Heart left ventricle (tissue), 16 donors: ENCODE results near the gene PEX7. TPM values are rescaled to one million over a fixed set of nuclear protein-coding genes. Genes with fewer than 3 reads are reported as not detected.
A peak's percentile ranks its signal among the peaks of the same experiment; 100 is the strongest.
"Not testable (repeated sequence)": the region's sequence is repeated elsewhere in the genome, so short reads cannot be mapped to it uniquely, and the experiment has no call there.

ENCODE experiments used
- ATAC-seq, 4 donors: fragments of 200-7000 bp; cut with Tn5 transposase; one replicate each; pipeline ENCODE4 v1.9.1; 2020 to 2022; ENCODE audit warnings: moderate library complexity in 4 of 4, mild to moderate bottlenecking in 3 of 4, moderate number of reproducible peaks in 1 of 4
- DNase-seq, 5 donors: peaks; one replicate each; pipeline ENCODE4 v3.0.0-alpha.2; 2020
- H3K27ac ChIP-seq, 12 donors: fragments of 200-600 bp; sonication (generic) in 4 of 12; one replicate each; pipeline versions ENCODE4 v1.5.0 to v1.8.0; 2016 to 2022; ENCODE audit warnings: mild to moderate bottlenecking in 2 of 12
- H3K27me3 ChIP-seq, 9 donors: fragments of 200-600 bp; sonication (generic) in 2 of 9; one replicate each; pipeline versions ENCODE4 v1.5.1 to v1.8.0; 2016 to 2022; ENCODE audit warnings: mild to moderate bottlenecking in 3 of 9
- H3K36me3 ChIP-seq, 9 donors: fragments of 200-600 bp; sonication (generic) in 2 of 9; one replicate each; pipeline versions ENCODE4 v1.5.0 to v1.8.0; 2018 to 2022; ENCODE audit warnings: mild to moderate bottlenecking in 2 of 9
- H3K4me1 ChIP-seq, 12 donors: fragments of 200-600 bp; sonication (generic) in 4 of 12; one replicate each; pipeline versions ENCODE4 v1.5.0 to v1.8.0; 2016 to 2022; ENCODE audit warnings: mild to moderate bottlenecking in 3 of 12
- H3K4me3 ChIP-seq, 12 donors: fragments of 200-600 bp; sonication (generic) in 4 of 12; one replicate each; pipeline versions ENCODE4 v1.5.0 to v1.8.0; 2017 to 2022; ENCODE audit warnings: mild to moderate bottlenecking in 9 of 12, moderate library complexity in 4 of 12
- H3K9me3 ChIP-seq, 12 donors: fragments of 200-600 bp; sonication (generic) in 4 of 12; one replicate each; pipeline versions ENCODE4 v1.5.0 to v1.8.0; 2016 to 2022; ENCODE audit warnings: mild to moderate bottlenecking in 1 of 12
- CTCF ChIP-seq, 12 donors: fragments of 200-600 bp; sonication (generic) in 4 of 12; IDR thresholded peaks; one replicate each; pipeline versions ENCODE4 v1.5.0 to v1.8.0; 2018 to 2022; ENCODE audit warnings: antibody characterized with exemption in 12 of 12, mild to moderate bottlenecking in 5 of 12
- POLR2A ChIP-seq, 2 donors: fragments of 450-650 bp; IDR thresholded peaks; one replicate each; pipeline ENCODE4 v1.6.1; 2017; ENCODE audit warnings: antibody characterized with exemption in 2 of 2, mild to moderate bottlenecking in 2 of 2, moderate library complexity in 2 of 2
- WGBS, 4 donors: extraction: QIAGEN DNeasy Blood & Tissue Kit in 2 of 4; methylation state at CpG; one replicate each; pipeline versions ENCODE4 v1.1.5 to v1.1.7; 2013 to 2018; 5-methylcytosine and 5-hydroxymethylcytosine counted together
- intact Hi-C, 10 donors: fragments of 100-400 bp; cut with DNase I; formaldehyde crosslinking; loops; one replicate each; pipeline versions ENCODE4 v1.11.1 to v1.14.2; 2022
- polyA plus RNA-seq, 2 donors: library from polyadenylated mRNA; stranded (reverse); fragments of 200-250 nt; gene quantifications; one replicate each; pipeline ENCODE4 v1.2.3, GENCODE V29; 2013
- total RNA-seq, 9 donors: library from RNA; depleted of rRNA in 2 of 9; stranded (reverse); fragments of >200 nt in 2 of 9; fragmentation: NEBNext Ultra II Directional in 3 of 9; extraction: Animal tissue kit (Norgen Biotek cat#: 25700) in 3 of 9; gene quantifications; one replicate each; pipeline versions ENCODE4 v1.1.0 to v1.2.4, GENCODE V29; 2016 to 2023
- donor health status: ischemic (EF 13 %, LVEDD 7.1; RV severe dilation, severe dysfunction).
- donor health status: healthy with polysubstance abuse.
- donor health status: DM: no; HTN: yes; CAD: no.
- donor health status: DM: no; HTN: no; CAD: no.
- donor health status: ischemic (EF 25% LVEDD 6.9; RV normal size, moderate dysfunction).
- donor health status: ischemic (EF 25% LVEDD 5.7; RV mildly dilated, moderate dysfunction).
- donor health status: healthy.
- donor health status: DM: yes; HTN: yes; CAD: no.
- donor health status: ischemic (EF 35%, LVEDD 5.7; RV mildly dilated, moderate dysfunction).
- donor health status: nonischemic (EF 11% LVEDD 7.7; RV severe dilation, severe dysfunction).
- donor health status: DM: yes; HTN: yes; CAD: no.
- donor health status: PGD.
- donor health status: ischemic (EF 29% LVEDD 5.4; RV normal size, mild dysfunction).
- donor health status: nonischemic (EF 23%, LVEDD 6.1; RV moderate dilation, normal function).

Gene PEX7
- total and polyA plus RNA-seq, 11 donors = 4.7 to 22.1 (median 15.5) TPM

- ATAC-seq = no peak
- Histone ChIP-seq H3K36me3 (no peaks in the 10 kb centered on the region), H3K4me3 (no peak overlapping the region), H3K9me3 (no peaks in the 10 kb centered on the region), H3K27me3 (no peaks in the 10 kb centered on the region), H3K27ac (peak overlapping the region in 2 of 12 donors; percentile 35 to 82), H3K4me1 (peaks cover 2 to 90% (median 56%) of the 10 kb centered on the region in 12 donors)
- intact Hi-C loops = loop anchor here in 3 of 10 donors (5.0 to 10.0 kb wide), 2 partner anchors 34 to 72 kb away; no protein-coding TSS in a partner anchor
- DNase-seq = no peak
- no peak for TF ChIP-seq CTCF (IDR thresholded peaks at IDR 0.05)
- no peak for TF ChIP-seq POLR2A (IDR thresholded peaks at IDR 0.05)
- WGBS, 4 donors = 86 to 91% (median 87%) methylated on average over 6 of the region's 6 CpGs
Observed at GRCh38 chr6:136786658-136787057, 35.7 kb upstream of the PEX7 start.

DNA sequence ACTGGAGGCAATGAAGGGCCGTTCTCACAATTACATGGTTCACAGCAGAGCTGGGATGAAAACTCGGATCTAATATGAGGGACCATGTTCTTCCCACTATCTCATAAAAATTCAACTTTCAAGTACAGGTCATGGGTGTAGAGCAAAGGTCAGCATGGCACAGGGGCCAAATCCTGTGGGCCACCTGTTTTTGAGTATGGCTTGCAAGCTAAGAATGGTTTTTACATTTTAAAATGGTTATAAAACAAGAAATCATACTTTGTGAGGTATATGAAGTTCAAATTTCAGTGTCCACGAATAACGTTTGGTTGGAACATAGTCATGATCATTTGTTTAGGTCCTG, 34.7 kb upstream of the PEX7 start:
- no peaks in the 10 kb centered on the region for H3K27me3 ChIP-seq
- 75 to 85% (median 79%) methylated on average over 4 of the region's 4 CpGs for WGBS, 4 donors
- peak overlapping the region in 2 of 12 donors; percentile 31 to 82 for H3K27ac ChIP-seq
- TF ChIP-seq CTCF (IDR thresholded peaks at IDR 0.05) (no peak), POLR2A (IDR thresholded peaks at IDR 0.05) (no peak)
- H3K4me1 ChIP-seq = peaks cover 0 to 80% (median 46%) of the 10 kb centered on the region in 12 donors
- no peak for ATAC-seq
- no peak overlapping the region for H3K4me3 ChIP-seq
- H3K36me3 ChIP-seq = no peaks in the 10 kb centered on the region
- DNase-seq = no peak
- no peaks in the 10 kb centered on the region for H3K9me3 ChIP-seq
- intact Hi-C loops = loop anchor here in 3 of 10 donors (5.0 to 10.0 kb wide), 2 partner anchors 35 to 73 kb away; no protein-coding TSS in a partner anchor

GRCh38 chr6:136788069-136788902, 34.1 kb upstream of the PEX7 start:
- DNase-seq = no peak
- Histone ChIP-seq H3K36me3 (no peaks in the 10 kb centered on the region), H3K4me3 (peak overlapping the region in 2 of 12 donors; percentile 73 to 78), H3K27ac (peak overlapping the region in 2 of 12 donors; percentile 24 to 82), H3K9me3 (no peaks in the 10 kb centered on the region), H3K4me1 (peaks cover 0 to 77% (median 44%) of the 10 kb centered on the region in 12 donors), H3K27me3 (no peaks in the 10 kb centered on the region)
- TF ChIP-seq CTCF (IDR thresholded peaks at IDR 0.05) (no peak), POLR2A (IDR thresholded peaks at IDR 0.05) (no peak)
- WGBS, 4 donors = 69 to 77% (median 74%) methylated on average over 7 of the region's 7 CpGs
- ATAC-seq = no peak
- intact Hi-C loops = loop anchor here in 3 of 10 donors (5.0 to 10.0 kb wide), 2 partner anchors 36 to 73 kb away; no protein-coding TSS in a partner anchor

- DNase-seq, H3K36me3 ChIP-seq, H3K27me3 ChIP-seq, H3K9me3 ChIP-seq, ATAC-seq: not testable (repeated sequence)
- Histone ChIP-seq H3K27ac (peak overlapping the region in 3 of 12 donors; percentile 41 to 98 (median 82)), H3K4me1 (peaks cover 0 to 70% (median 37%) of the 10 kb centered on the region in 12 donors), H3K4me3 (peak overlapping the region in 9 of 12 donors; percentile 14 to 94 (median 78))
- intact Hi-C loops = loop anchor here in 3 of 10 donors (5.0 to 10.0 kb wide), 2 partner anchors 37 to 75 kb away; no protein-coding TSS in a partner anchor
- WGBS, 4 donors = 66 to 70% (median 68%) methylated on average over 3 of the region's 3 CpGs
Observed at GRCh38 chr6:136789440-136789839, 33.0 kb upstream of the PEX7 start.
